GM23338 (cell line): ENCODE data around the gene KLHL13.

Source experiments
- CREB1 ChIP-seq: fragments of 250-450 bp; sonication (Bioruptor Pico); IDR thresholded peaks from 2 replicates; pipeline ENCODE4 v1.5.0; 2020; ENCODE audit warnings: low read depth, mild to moderate bottlenecking, moderate library complexity
- ETS1 ChIP-seq: IDR thresholded peaks from 2 replicates; pipeline ENCODE4 v1.6.1; 2016; ENCODE audit warnings: antibody characterized with exemption
- EZH2 ChIP-seq: fragments of 200-600 bp; sonication (generic); IDR thresholded peaks from one replicate; pipeline ENCODE4 v1.8.0; 2017; ENCODE audit warnings: antibody characterized with exemption, mild to moderate bottlenecking, low read depth; ENCODE audit not compliant: unreplicated experiment
- EZH2phosphoT487 ChIP-seq: fragments of 200-600 bp; sonication (generic); IDR thresholded peaks from one replicate; pipeline ENCODE4 v1.8.1; 2018; ENCODE audit warnings: antibody characterized with exemption; ENCODE audit not compliant: unreplicated experiment
- JUNB ChIP-seq: IDR thresholded peaks from one replicate; pipeline ENCODE4 v1.6.1; 2016; ENCODE audit warnings: antibody characterized with exemption; ENCODE audit not compliant: unreplicated experiment
- NANOG ChIP-seq: IDR thresholded peaks from 2 replicates; pipeline ENCODE4 v1.6.1; 2016; ENCODE audit warnings: antibody characterized with exemption, borderline replicate concordance
- POLR2AphosphoS5 ChIP-seq: IDR thresholded peaks from 2 replicates; pipeline ENCODE4 v1.6.1; 2016; ENCODE audit warnings: antibody characterized with exemption, low read depth
- STAT1 ChIP-seq: IDR thresholded peaks from one replicate; pipeline ENCODE4 v1.6.1; 2016; ENCODE audit warnings: antibody characterized with exemption; ENCODE audit not compliant: unreplicated experiment
- ZNF114 ChIP-seq: fragments of 250-450 bp; sonication (Bioruptor Pico); IDR thresholded peaks from 2 replicates; pipeline ENCODE4 v1.5.0; 2020; ENCODE audit warnings: mild to moderate bottlenecking, moderate library complexity
- ZNF331 ChIP-seq: fragments of 250-450 bp; sonication (Bioruptor Pico); IDR thresholded peaks from 2 replicates; pipeline ENCODE4 v1.5.0; 2020; ENCODE audit warnings: low read depth, mild to moderate bottlenecking, moderate library complexity
- TF ChIP-seq, protein P1 (sequence below): IDR thresholded peaks from one replicate; pipeline ENCODE4 v1.6.1; 2018; ENCODE audit warnings: antibody characterized with exemption; ENCODE audit not compliant: unreplicated experiment
- TF ChIP-seq, protein P2 (sequence below), 2 experiments: fragments of 200-600 bp in 1 of 2; sonication (generic) in 1 of 2; conservative IDR thresholded peaks; 2 replicates each; pipeline versions ENCODE4 v1.5.1 to v1.6.1; 2016 to 2017; ENCODE audit warnings: antibody characterized with exemption in 2 of 2, low read depth in 2 of 2, mild to moderate bottlenecking in 2 of 2, moderate library complexity in 1 of 2
- TF ChIP-seq, protein P3 (sequence below): fragments of 250-450 bp; sonication (Bioruptor Pico); IDR thresholded peaks from 2 replicates; pipeline ENCODE4 v1.5.0; 2020; ENCODE audit warnings: mild to moderate bottlenecking, moderate library complexity

GRCh38 chrX:118115953-118116712 is 477 bp downstream of the KLHL13 start:
- TF ChIP-seq EZH2 = no peak
- TF ChIP-seq, protein P1, sequence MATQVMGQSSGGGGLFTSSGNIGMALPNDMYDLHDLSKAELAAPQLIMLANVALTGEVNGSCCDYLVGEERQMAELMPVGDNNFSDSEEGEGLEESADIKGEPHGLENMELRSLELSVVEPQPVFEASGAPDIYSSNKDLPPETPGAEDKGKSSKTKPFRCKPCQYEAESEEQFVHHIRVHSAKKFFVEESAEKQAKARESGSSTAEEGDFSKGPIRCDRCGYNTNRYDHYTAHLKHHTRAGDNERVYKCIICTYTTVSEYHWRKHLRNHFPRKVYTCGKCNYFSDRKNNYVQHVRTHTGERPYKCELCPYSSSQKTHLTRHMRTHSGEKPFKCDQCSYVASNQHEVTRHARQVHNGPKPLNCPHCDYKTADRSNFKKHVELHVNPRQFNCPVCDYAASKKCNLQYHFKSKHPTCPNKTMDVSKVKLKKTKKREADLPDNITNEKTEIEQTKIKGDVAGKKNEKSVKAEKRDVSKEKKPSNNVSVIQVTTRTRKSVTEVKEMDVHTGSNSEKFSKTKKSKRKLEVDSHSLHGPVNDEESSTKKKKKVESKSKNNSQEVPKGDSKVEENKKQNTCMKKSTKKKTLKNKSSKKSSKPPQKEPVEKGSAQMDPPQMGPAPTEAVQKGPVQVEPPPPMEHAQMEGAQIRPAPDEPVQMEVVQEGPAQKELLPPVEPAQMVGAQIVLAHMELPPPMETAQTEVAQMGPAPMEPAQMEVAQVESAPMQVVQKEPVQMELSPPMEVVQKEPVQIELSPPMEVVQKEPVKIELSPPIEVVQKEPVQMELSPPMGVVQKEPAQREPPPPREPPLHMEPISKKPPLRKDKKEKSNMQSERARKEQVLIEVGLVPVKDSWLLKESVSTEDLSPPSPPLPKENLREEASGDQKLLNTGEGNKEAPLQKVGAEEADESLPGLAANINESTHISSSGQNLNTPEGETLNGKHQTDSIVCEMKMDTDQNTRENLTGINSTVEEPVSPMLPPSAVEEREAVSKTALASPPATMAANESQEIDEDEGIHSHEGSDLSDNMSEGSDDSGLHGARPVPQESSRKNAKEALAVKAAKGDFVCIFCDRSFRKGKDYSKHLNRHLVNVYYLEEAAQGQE = no peak
- TF ChIP-seq, protein P2, sequence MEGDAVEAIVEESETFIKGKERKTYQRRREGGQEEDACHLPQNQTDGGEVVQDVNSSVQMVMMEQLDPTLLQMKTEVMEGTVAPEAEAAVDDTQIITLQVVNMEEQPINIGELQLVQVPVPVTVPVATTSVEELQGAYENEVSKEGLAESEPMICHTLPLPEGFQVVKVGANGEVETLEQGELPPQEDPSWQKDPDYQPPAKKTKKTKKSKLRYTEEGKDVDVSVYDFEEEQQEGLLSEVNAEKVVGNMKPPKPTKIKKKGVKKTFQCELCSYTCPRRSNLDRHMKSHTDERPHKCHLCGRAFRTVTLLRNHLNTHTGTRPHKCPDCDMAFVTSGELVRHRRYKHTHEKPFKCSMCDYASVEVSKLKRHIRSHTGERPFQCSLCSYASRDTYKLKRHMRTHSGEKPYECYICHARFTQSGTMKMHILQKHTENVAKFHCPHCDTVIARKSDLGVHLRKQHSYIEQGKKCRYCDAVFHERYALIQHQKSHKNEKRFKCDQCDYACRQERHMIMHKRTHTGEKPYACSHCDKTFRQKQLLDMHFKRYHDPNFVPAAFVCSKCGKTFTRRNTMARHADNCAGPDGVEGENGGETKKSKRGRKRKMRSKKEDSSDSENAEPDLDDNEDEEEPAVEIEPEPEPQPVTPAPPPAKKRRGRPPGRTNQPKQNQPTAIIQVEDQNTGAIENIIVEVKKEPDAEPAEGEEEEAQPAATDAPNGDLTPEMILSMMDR (conservative IDR thresholded peaks at IDR 0.05; ENCODE audit: low read depth in 2 of 2) = no peak
- TF ChIP-seq POLR2AphosphoS5 = no peak
- TF ChIP-seq ZNF114 (CRISPR knock-in tag) = no peak
- TF ChIP-seq JUNB = no peak
- TF ChIP-seq STAT1 = no peak
- no peak for TF ChIP-seq ETS1
- TF ChIP-seq CREB1 (CRISPR knock-in tag) = no peak
- no peak for TF ChIP-seq EZH2phosphoT487
- TF ChIP-seq, protein P3, sequence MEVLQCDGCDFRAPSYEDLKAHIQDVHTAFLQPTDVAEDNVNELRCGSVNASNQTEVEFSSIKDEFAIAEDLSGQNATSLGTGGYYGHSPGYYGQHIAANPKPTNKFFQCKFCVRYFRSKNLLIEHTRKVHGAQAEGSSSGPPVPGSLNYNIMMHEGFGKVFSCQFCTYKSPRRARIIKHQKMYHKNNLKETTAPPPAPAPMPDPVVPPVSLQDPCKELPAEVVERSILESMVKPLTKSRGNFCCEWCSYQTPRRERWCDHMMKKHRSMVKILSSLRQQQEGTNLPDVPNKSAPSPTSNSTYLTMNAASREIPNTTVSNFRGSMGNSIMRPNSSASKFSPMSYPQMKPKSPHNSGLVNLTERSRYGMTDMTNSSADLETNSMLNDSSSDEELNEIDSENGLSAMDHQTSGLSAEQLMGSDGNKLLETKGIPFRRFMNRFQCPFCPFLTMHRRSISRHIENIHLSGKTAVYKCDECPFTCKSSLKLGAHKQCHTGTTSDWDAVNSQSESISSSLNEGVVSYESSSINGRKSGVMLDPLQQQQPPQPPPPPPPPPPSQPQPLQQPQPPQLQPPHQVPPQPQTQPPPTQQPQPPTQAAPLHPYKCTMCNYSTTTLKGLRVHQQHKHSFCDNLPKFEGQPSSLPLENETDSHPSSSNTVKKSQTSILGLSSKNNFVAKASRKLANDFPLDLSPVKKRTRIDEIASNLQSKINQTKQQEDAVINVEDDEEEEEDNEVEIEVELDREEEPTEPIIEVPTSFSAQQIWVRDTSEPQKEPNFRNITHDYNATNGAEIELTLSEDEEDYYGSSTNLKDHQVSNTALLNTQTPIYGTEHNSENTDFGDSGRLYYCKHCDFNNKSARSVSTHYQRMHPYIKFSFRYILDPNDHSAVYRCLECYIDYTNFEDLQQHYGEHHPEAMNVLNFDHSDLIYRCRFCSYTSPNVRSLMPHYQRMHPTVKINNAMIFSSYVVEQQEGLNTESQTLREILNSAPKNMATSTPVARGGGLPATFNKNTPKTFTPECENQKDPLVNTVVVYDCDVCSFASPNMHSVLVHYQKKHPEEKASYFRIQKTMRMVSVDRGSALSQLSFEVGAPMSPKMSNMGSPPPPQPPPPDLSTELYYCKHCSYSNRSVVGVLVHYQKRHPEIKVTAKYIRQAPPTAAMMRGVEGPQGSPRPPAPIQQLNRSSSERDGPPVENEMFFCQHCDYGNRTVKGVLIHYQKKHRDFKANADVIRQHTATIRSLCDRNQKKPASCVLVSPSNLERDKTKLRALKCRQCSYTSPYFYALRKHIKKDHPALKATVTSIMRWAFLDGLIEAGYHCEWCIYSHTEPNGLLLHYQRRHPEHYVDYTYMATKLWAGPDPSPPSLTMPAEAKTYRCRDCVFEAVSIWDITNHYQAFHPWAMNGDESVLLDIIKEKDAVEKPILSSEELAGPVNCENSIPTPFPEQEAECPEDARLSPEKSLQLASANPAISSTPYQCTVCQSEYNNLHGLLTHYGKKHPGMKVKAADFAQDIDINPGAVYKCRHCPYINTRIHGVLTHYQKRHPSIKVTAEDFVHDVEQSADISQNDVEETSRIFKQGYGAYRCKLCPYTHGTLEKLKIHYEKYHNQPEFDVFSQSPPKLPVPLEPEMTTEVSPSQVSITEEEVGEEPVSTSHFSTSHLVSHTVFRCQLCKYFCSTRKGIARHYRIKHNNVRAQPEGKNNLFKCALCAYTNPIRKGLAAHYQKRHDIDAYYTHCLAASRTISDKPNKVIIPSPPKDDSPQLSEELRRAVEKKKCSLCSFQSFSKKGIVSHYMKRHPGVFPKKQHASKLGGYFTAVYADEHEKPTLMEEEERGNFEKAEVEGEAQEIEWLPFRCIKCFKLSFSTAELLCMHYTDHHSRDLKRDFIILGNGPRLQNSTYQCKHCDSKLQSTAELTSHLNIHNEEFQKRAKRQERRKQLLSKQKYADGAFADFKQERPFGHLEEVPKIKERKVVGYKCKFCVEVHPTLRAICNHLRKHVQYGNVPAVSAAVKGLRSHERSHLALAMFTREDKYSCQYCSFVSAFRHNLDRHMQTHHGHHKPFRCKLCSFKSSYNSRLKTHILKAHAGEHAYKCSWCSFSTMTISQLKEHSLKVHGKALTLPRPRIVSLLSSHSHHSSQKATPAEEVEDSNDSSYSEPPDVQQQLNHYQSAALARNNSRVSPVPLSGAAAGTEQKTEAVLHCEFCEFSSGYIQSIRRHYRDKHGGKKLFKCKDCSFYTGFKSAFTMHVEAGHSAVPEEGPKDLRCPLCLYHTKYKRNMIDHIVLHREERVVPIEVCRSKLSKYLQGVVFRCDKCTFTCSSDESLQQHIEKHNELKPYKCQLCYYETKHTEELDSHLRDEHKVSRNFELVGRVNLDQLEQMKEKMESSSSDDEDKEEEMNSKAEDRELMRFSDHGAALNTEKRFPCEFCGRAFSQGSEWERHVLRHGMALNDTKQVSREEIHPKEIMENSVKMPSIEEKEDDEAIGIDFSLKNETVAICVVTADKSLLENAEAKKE = no peak
- no peak for TF ChIP-seq ZNF331 (CRISPR knock-in tag)
- no peak for TF ChIP-seq NANOG
